HuH-7.5 (cell line): Measurements from ENCODE around the gene TM9SF3.

ENCODE experiments used
- DNase-seq: peaks from one replicate; pipeline ENCODE4 v3.0.0; 2011; ENCODE audit warnings: low spot score

The TM9SF3 gene

GRCh38 chr10:96470116-96470743 is 116.6 kb downstream of the TM9SF3 start:
- peak; percentile 59 for DNase-seq

- no peak for DNase-seq
These were observed 118.0 kb downstream of the TM9SF3 start for GRCh38 chr10:96468845-96469244.
